ENCODE measurements around the gene LASP1NB.

Gene LASP1NB

DNA sequence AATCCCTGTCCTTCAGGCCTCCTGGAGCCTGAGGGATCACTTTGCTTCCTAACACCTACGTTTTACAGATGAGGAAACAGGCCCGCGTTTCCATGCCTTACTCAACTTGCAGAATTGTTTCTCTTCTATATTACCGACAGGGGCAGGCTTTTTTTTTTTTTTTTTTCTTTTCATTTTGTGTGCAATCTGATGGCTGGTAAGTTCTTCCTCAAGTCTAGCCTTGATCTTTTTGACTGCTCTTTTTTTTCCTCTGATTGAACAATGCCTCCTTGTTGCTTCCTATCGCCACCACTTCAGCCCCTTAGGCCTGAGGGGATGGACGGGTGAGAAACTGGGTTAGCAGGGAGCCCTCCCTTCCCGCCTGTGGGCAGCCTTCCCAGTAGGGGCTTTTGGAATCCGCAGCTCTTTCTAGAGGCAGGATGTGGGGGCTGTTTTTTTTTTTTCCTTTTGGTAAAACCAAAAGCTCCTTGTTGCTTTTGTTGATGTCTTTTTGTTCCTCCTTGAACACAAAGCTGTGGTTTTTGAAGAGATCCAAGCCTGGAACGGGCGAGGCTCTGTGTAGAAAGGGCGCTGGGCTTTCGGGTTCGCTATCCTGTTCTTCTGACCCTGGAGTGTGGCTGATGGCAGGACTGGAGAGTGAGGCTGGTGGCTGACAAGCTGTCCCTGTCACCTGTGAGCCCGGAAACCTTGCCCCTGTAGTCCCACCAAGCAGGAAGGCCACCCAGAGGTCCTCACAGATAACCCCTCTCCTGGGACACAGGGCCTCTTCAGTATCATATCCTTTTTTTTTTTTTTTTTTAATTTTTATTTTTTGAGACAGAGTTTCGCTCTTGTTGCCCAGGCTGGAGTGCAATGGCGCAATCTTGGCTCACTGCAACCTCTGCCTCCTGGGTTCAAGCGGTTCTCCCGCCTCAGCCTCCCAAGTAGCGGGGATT is 41.6 kb upstream of the LASP1NB start:
- no peak overlapping the region for H3K4me3 ChIP-seq (ENCODE audit: low read depth, low read length)
- no peak for DNase-seq (ENCODE audit: low read depth)

DNA sequence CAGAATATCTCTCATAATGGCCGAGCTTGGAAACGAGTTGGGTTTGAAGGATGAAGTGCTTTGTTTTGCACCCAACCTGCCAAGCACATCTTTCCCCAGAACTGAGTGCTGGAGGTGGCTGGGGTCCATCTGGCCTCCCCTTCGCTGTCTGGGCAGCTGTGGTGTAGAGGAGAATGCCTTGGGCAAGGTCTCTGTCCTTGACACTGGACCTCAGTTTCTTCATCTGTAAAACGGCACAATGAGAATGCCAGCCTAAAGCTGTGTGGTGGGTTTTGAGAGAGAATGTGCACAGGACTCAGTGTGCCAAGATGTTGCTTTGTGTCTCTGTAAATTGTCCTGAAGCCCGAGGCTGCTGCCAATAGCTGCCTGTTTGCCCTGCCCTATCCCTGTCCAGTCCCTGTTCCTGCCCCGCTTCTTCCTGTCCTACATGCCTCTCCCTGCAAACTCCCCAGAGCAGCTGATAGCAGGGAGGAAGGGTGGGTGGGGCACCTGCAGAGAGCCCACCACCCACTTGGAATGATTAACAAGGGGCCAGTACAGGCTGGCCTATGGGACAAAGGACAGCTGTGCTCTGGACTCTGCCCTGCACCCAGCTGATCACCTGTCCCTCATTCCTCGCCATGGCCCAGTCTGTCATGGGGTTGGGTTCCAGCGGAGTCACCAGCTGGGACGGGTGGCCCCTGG is 40.2 kb upstream of the LASP1NB start:
- Histone ChIP-seq H3K27me3 (ENCODE audit: control insufficient read depth, insufficient read depth, low read length) (no peaks in the 10 kb centered on the region), H3K36me3 (ENCODE audit: control insufficient read depth, insufficient read depth, low read length) (peaks cover 1% of the 10 kb centered on the region), H3K4me3 (ENCODE audit: low read depth, low read length) (no peak overlapping the region)
- DNase-seq (ENCODE audit: low read depth): no peak
- TF ChIP-seq, protein P1, sequence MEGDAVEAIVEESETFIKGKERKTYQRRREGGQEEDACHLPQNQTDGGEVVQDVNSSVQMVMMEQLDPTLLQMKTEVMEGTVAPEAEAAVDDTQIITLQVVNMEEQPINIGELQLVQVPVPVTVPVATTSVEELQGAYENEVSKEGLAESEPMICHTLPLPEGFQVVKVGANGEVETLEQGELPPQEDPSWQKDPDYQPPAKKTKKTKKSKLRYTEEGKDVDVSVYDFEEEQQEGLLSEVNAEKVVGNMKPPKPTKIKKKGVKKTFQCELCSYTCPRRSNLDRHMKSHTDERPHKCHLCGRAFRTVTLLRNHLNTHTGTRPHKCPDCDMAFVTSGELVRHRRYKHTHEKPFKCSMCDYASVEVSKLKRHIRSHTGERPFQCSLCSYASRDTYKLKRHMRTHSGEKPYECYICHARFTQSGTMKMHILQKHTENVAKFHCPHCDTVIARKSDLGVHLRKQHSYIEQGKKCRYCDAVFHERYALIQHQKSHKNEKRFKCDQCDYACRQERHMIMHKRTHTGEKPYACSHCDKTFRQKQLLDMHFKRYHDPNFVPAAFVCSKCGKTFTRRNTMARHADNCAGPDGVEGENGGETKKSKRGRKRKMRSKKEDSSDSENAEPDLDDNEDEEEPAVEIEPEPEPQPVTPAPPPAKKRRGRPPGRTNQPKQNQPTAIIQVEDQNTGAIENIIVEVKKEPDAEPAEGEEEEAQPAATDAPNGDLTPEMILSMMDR (IDR thresholded peaks at IDR 0.05; ENCODE audit: insufficient read depth, low read length, poor library complexity, severe bottlenecking): no peak

More for the DNA sequence above, 41.6 kb upstream of the LASP1NB start:
- TF ChIP-seq, protein P1 (IDR thresholded peaks at IDR 0.05; ENCODE audit: insufficient read depth, low read length, poor library complexity, severe bottlenecking): no peak
- Histone ChIP-seq H3K27me3 (ENCODE audit: control insufficient read depth, insufficient read depth, low read length) (no peaks in the 10 kb centered on the region), H3K36me3 (ENCODE audit: control insufficient read depth, insufficient read depth, low read length) (no peaks in the 10 kb centered on the region)

DNA sequence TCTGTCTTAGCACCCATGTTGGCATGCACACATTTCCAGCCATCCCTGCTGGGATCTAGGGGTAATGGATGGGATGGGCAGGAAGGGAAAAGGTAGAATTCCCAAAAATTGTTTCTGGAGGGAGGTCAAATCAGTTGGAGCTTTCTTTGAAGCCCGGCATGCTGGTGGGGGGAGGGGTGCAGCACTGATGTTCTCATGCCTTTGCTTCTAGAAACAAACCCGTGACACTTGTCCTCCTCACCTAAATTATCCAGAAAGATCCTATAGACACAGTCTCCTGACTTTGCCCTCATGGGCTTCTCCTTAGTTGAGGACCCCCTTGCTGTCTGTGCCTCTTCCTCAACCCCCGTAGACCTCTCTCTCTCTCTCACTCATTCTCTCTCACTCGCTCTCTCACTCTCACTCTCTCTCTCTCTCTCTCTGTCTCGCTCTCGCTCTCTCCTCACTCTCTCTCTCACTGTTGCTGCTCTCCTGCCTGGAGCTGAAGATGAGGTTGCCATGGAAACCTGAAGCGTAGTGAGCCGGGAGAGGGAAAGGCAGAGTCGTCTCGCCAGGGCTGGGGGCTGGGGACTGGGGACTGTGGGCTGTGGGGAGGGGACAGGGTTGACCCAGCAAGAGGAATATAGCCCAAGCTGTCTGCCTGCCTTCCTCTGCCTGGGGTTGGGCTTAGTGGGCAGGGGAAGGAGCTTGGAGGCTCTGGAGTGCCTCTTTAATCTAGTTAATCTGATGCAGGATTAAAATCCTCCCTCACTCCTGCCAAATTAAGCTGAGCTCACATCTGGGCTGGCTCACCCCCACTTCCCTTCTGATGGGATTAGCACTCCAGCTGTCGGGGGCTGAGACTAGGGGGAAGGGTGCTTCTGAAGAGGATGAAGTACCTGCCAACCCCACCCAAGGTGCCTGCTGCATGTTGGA is 39.4 kb upstream of the LASP1NB start:
- Histone ChIP-seq H3K4me3 (ENCODE audit: low read depth, low read length) (no peak overlapping the region), H3K36me3 (ENCODE audit: control insufficient read depth, insufficient read depth, low read length) (peaks cover 1% of the 10 kb centered on the region), H3K27me3 (ENCODE audit: control insufficient read depth, insufficient read depth, low read length) (no peaks in the 10 kb centered on the region)
- no peak for DNase-seq (ENCODE audit: low read depth)
- TF ChIP-seq, protein P1 (IDR thresholded peaks at IDR 0.05; ENCODE audit: insufficient read depth, low read length, poor library complexity, severe bottlenecking): no peak

GRCh38 chr17:38886643-38887010 is 38.8 kb upstream of the LASP1NB start:
- Histone ChIP-seq H3K27me3 (ENCODE audit: control insufficient read depth, insufficient read depth, low read length) (no peaks in the 10 kb centered on the region), H3K36me3 (ENCODE audit: control insufficient read depth, insufficient read depth, low read length) (peaks cover 1% of the 10 kb centered on the region), H3K4me3 (ENCODE audit: low read depth, low read length) (no peak overlapping the region)
- TF ChIP-seq, protein P1 (IDR thresholded peaks at IDR 0.05; ENCODE audit: insufficient read depth, low read length, poor library complexity, severe bottlenecking): no peak
- DNase-seq (ENCODE audit: low read depth): no peak

DNA sequence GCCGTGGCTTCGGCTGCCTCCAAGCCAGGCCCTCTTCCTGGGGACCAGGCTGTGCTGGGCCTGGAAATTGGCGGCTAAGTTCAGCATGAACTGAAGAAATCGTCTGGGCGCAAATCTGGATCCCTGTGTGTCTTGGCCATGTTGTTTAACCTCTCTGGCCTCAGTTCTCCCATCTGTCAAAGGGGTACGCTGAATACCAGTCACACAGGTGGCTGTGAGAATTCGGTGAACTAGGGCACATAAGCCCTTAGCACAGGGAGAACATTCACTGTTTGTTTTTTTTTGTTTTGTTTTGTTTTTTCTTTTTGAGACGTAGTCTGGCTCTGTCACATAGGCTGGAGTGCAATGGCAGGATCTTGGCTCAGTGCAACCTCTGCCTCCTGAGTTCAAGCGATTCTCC is 36.6 kb upstream of the LASP1NB start:
- TF ChIP-seq, protein P1 (IDR thresholded peaks at IDR 0.05; ENCODE audit: insufficient read depth, low read length, poor library complexity, severe bottlenecking): no peak
- Histone ChIP-seq H3K36me3 (ENCODE audit: control insufficient read depth, insufficient read depth, low read length) (peaks cover 3% of the 10 kb centered on the region), H3K27me3 (ENCODE audit: control insufficient read depth, insufficient read depth, low read length) (no peaks in the 10 kb centered on the region), H3K4me3 (ENCODE audit: low read depth, low read length) (no peak overlapping the region)
- no peak for DNase-seq (ENCODE audit: low read depth)
